ENCODE measurements around the gene EIF3I. TPM values are rescaled to one million over a fixed set of nuclear protein-coding genes. Genes with fewer than 3 reads are reported as not detected.

The EIF3I gene
- total RNA-seq, 4 donors from 2014 or later = 43.8 to 122 (median 114) TPM

- no peaks in the 10 kb centered on the region for H3K36me3 ChIP-seq
- H3K27ac ChIP-seq = peak within 1 kb of the TSS; percentile 42 to 75 (median 65)
- peaks cover 22 to 47% (median 39%) of the 10 kb centered on the region in 4 donors for H3K4me1 ChIP-seq
- no peaks in the 10 kb centered on the region for H3K9me3 ChIP-seq
- peak within 1 kb of the TSS; percentile 45 to 70 (median 58) for H3K4me3 ChIP-seq
- 2% methylated on average over 75 of the region's 77 CpGs; no CpG with 5 or more reads in 1 of the 2 donors for WGBS, 2 donors (ENCODE audit: low coverage in 1 of 2)
- H3K27me3 ChIP-seq = no peaks in the 10 kb centered on the region
- DNase-seq = peak; percentile 90
- TF ChIP-seq CTCF (IDR thresholded peaks at IDR 0.05) (no peak), POLR2AphosphoS5 (IDR thresholded peaks at IDR 0.05) (peak; percentile 80 to 91 (median 80)), EP300 (IDR thresholded peaks at IDR 0.05; ENCODE audit: low read depth) (no peak), POLR2A (IDR thresholded peaks at IDR 0.05) (peak; percentile 76)
- intact Hi-C loops (cut with DNase I; ENCODE audit: low total_unique reads) (no loop called here), in situ Hi-C loops (cut with MboI; ENCODE audit: low pct_ligation_motif_present in 1 of 4, low pct_unique_long_range_greater_than_20kb in 1 of 4, low sequenced_read_pairs in 3 of 4) (loop anchor here in 1 of 4 donors (25.0 kb wide), 1 partner anchor 182 kb away; the partner anchor contains the start of gene BSDC1)
Measured at GRCh38 chr1:32205401-32206370, 16.5 kb upstream of the EIF3I start, which contains the start of gene IQCC. IQCC (plus strand) TSS chr1:32205671; CDS start chr1:32205682, 11 bp downstream.

- Histone ChIP-seq H3K27me3 (no peaks in the 10 kb centered on the region), H3K4me3 (no peak overlapping the region), H3K4me1 (peaks cover 14 to 34% (median 26%) of the 10 kb centered on the region in 4 donors), H3K36me3 (no peaks in the 10 kb centered on the region), H3K9me3 (no peaks in the 10 kb centered on the region), H3K27ac (peak overlapping the region; percentile 42 to 77 (median 69))
- in situ Hi-C loops (cut with MboI; ENCODE audit: low pct_ligation_motif_present in 1 of 4, low pct_unique_long_range_greater_than_20kb in 1 of 4, low sequenced_read_pairs in 3 of 4) = loop anchor here in 1 of 4 donors (25.0 kb wide), 1 partner anchor 179 kb away; the partner anchor contains the start of gene BSDC1
- no peak for DNase-seq
- 61 to 62% methylated on average over 5 to 6 of the region's 6 CpGs for WGBS, 2 donors (ENCODE audit: low coverage in 1 of 2)
- TF ChIP-seq CTCF (IDR thresholded peaks at IDR 0.05) = no peak
- no peak for TF ChIP-seq EP300 (IDR thresholded peaks at IDR 0.05; ENCODE audit: low read depth)
- no peak for TF ChIP-seq POLR2AphosphoS5 (IDR thresholded peaks at IDR 0.05)
- no peak for TF ChIP-seq POLR2A (IDR thresholded peaks at IDR 0.05)
- intact Hi-C loops (cut with DNase I; ENCODE audit: low total_unique reads) = no loop called here
Measured at GRCh38 chr1:32208469-32208868, 13.7 kb upstream of the EIF3I start.

GRCh38 chr1:32208891-32209328 lies 13.3 kb upstream of the EIF3I start, which contains the start of gene DCDC2B:
DCDC2B (plus strand) TSS chr1:32209089; CDS start chr1:32209094, 5 bp downstream.
- WGBS, 2 donors (ENCODE audit: low coverage in 1 of 2) = 54% methylated on average over 5 of the region's 5 CpGs; no CpG with 5 or more reads in 1 of the 2 donors

More at GRCh38 chr1:32208891-32209328, 13.3 kb upstream of the EIF3I start, which contains the start of gene DCDC2B:
- Histone ChIP-seq H3K27me3 (no peaks in the 10 kb centered on the region), H3K27ac (peak within 1 kb of the TSS; percentile 42 to 77 (median 69)), H3K4me3 (no peak within 1 kb of the TSS), H3K4me1 (peaks cover 14 to 34% (median 26%) of the 10 kb centered on the region in 4 donors), H3K9me3 (no peaks in the 10 kb centered on the region), H3K36me3 (no peaks in the 10 kb centered on the region)
- peak; percentile 23 for TF ChIP-seq POLR2A (IDR thresholded peaks at IDR 0.05)
- peak; percentile 32 to 72 (median 60) for TF ChIP-seq POLR2AphosphoS5 (IDR thresholded peaks at IDR 0.05)
- TF ChIP-seq EP300 (IDR thresholded peaks at IDR 0.05; ENCODE audit: low read depth) = peak; percentile 39
- TF ChIP-seq CTCF (IDR thresholded peaks at IDR 0.05) = no peak
- in situ Hi-C loops (cut with MboI; ENCODE audit: low pct_ligation_motif_present in 1 of 4, low pct_unique_long_range_greater_than_20kb in 1 of 4, low sequenced_read_pairs in 3 of 4) = loop anchor here in 1 of 4 donors (25.0 kb wide), 1 partner anchor 178 kb away; the partner anchor contains the start of gene BSDC1
- peak; percentile 92 for DNase-seq
- intact Hi-C loops (cut with DNase I; ENCODE audit: low total_unique reads) = no loop called here
